T-helper 1 cell treated with Interleukin-12 subunit alpha and Interleukin-12 subunit beta and Interleukin-4 antibody, amounts not matched to agents 30 ng/mL and 1 ng/mL, for 36 hours (primary cell): Measurements from ENCODE around the gene USP36. TPM values are rescaled to one million over a fixed set of nuclear protein-coding genes. Genes with fewer than 3 reads are reported as not detected.
"Not testable (repeated sequence)": the region's sequence is repeated elsewhere in the genome, so short reads cannot be mapped to it uniquely, and the experiment has no call there.

Experiments used
- intact Hi-C: fragments of 100-400 bp; cut with micrococcal nuclease; formaldehyde crosslinking; loops from one replicate; pipeline ENCODE4 v1.15.1; 2024
- total RNA-seq: library from RNA; stranded (reverse); gene quantifications from 2 replicates; pipeline ENCODE4 v1.2.3, GENCODE V29; 2022

Gene USP36
- total RNA-seq, 1 donor from 2014 or later, result 110 TPM

GRCh38 chr17:78873519-78874340 is 33.1 kb upstream of the USP36 start:
- intact Hi-C loops, result no loop called here

DNA sequence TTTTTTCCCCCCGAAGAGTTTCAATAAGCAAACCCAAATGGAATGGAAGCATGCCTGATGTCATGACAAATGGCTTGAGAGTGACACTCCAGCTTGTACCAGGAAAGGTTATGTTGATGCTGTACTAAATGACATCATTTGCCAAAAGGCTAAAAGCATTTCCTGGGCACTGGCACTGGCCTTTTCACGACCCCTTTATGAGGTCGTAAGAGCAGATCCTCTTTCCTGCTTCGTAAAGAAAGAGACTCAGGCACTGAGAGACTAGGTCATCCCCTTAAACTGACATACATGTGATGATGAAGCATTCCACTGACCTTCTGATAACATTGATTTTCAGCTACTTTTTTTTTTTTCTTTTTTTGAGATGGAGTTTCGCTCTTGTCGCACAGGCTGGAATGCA is 31.9 kb upstream of the USP36 start:
- intact Hi-C loops, result no loop called here

DNA sequence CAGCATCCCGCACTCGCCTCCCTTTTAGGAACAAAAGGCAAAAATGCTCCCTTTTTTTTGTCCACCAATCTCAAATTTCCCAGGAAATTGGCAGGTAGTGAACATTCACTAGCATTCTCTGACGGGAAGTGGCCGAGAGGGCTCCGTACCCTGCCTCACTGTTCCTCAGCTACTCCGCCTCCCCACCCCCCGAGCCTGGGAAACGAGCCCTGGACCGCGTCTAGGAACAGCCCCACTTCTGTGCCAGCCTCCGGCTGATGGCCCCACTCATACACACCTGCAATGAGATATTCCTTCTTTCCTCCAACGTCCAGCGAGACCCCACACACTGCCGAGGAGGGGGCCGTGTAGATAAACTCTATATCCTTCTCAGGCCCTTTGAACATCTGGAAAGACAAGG is 30.0 kb upstream of the USP36 start:
- intact Hi-C loops, result no loop called here

- intact Hi-C loops, result no loop called here
These were observed 27.8 kb upstream of the USP36 start for GRCh38 chr17:78868391-78868790.

GRCh38 chr17:78867046-78867445 is 26.4 kb upstream of the USP36 start:
- intact Hi-C loops, result not testable (repeated sequence)

DNA sequence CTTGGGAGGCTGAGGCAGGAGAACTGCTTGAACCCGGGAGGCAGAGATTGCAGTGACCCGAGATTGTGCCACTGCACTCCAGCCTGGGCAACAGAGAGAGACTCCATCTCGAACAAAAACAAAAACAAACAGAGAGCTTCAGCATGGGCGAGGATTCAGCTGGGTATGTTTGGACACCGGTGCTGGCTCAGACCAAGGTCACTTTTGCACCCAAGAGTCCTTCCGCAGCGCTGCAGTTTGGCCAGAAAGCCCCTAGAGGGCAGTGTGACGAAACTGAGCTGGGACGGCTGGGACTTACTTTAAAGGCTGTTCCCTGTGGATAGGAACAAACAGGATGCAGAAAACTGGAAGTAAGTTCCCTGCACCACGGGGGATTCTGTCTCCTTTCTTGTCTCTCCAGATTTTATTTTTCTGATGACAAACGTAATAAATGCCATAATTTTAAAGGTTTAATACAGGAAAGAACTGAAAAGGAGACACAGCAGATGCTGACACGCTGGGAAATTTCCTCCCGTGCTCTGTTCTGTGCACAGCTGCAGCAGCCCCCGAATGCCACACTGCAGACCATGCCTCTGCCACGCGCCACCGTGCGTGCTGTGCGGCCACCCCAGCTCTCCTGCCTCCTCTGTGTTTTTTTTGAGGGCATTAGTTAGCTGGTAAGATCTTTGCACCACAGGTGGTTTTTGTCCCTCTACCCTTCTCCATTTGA is 25.2 kb upstream of the USP36 start:
- intact Hi-C loops, result loop anchor here (1.0 kb wide), 3 partner anchors 59 to 369 kb away; partner anchors contain the start of gene TIMP2

DNA sequence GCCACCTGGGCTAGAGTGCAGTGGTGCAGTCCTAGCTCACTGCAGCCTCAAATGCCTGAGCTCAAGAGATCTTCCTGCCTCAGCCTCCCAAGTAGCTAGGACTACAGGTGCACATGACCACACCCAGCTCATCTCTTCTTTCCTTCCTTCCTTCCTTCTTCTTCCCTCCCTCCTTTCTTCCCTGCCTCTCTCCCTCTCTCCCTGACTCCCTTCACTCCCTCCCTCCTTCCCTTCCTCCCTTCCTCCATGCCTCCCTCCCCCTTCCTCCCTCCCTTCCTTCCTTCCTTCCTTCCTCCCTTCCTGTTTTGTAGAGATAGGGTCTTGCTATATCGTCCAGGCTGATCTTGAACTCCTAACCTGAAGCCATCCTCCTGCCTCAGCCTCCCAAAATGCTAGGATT is 23.5 kb upstream of the USP36 start:
- intact Hi-C loops, result no loop called here

DNA sequence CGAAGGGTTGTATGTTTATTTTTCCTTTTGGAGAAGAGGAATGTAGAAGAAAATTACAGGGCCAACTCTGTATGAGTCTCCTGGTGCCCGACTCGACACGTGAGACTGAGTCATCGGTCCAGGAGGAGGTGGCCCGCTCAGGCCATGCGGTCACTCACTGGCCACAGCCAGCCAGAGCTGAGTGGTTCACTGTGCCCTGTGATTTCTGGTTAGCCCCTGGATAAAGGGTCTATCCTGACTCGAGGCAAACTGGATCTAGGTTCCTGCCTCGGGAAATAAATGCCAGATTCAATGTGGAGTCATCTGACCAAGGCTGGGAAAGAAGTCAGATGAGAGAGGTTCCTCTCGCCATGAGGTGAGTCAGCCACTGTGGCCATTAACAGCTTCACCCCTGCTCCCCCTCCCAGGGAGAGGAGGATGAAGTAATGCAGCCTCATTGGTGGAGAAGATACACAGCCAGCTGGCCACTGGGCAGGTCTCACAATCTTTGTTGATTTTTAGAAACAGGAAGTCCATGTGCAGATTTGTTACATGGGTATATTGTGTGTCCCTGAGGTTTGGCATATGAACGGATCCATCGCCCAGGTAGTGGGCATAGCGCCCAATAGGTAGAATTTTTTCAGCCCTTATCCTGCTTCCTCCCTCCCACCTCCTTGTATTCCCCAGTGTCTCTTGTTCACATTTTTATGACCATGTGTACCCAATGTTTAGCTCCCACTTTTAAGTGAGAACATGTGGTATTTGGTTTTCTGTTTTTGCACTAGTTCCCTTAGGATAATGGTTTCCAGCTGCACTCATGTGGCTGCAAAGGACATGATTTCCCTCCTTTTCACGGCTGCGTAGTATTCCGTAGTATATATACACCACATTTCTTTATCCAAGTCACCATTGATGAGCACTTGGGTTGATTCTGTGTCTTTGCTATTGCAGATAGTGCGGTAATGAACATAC is 21.7 kb upstream of the USP36 start:
- intact Hi-C loops, result no loop called here

- intact Hi-C loops, result no loop called here
These were observed 20.6 kb upstream of the USP36 start for GRCh38 chr17:78861229-78861628.

DNA sequence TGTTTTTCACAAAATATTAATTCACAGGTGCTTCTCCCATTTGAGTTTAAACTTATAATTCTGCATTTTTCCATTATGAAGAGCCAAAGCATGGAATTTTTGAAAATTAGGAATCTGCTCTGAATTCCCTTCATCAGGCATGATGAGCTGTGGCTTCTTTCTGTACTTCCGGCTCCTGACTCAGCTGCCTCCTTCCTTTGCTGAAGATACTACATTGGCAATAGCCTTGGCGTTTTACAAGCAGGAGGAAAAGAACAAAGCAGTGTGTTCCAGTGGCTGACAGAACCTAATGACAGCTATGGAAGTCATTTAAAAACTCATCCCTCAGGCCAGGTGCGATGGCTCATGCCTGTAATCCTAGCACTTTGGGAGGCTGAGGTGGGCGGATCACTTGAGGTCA is 18.4 kb upstream of the USP36 start:
- intact Hi-C loops, result no loop called here

DNA sequence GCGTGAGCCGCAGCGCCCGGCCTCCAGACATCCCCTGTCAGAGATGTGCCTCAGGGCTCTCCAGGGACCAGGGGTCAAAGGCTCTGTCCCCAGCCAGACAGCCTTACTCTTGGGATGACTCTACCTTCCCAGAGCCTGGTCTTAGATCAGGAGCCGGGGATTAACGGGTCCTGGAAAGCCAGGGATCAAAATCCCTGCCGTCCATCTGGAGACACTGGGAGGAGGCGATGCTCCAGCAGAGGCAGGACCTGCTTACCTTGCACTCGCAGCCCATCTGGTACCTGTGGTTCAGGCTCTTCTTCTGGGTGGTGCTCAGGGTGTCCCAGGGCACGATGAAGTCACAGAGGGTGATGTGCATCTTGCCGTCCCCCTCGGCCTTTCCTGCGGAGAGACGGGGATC is 16.7 kb upstream of the USP36 start:
- intact Hi-C loops, result no loop called here

DNA sequence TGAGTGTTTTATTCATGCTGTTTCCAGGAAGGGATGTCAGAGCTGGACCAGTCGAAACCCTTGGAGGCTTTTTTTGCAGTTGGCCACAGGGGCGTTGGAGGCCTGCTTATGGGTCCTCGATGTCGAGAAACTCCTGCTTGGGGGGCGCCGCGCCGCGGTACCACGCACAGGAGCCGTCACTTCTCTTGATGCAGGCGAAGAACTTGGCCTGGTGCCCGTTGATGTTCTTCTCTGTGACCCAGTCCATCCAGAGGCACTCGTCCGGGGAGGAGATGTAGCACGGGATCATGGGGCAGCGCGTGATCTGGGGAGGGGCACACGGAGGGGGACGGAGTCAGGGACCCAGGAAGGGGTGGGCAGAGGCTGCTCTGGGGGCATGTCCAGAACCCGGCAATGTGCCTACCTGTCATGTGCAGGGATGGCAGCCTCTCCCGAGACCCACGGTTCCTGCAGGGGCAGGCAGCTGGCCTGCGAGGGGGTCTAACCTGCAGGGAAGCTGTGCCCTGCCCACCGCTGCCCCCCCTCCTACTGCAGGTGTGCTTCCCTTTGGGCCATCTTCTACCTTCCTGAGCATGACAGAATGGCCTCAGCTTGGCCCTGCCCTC is 15.0 kb upstream of the USP36 start:
- intact Hi-C loops, result no loop called here

DNA sequence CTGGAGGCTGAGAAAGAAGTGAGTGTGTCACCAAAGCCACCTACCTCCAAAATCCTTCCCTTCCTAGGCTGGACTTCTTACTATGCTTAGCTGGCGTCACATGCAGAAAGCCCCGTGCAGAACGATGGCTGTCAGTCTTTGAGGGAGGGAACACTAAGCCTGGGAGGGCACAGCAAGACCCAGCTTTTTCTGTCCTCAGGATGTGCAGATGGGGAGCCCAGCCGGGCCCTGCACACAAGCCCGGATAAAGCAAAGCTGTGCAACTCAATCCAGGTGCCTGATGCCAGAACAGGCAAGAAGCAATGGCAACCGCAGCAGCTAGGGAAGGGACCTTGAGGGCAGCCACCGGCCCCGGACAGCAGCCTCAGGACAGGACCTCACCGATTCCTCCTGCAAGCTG is 13.9 kb upstream of the USP36 start:
- intact Hi-C loops, result no loop called here

- intact Hi-C loops, result no loop called here
These were observed 13.3 kb upstream of the USP36 start for GRCh38 chr17:78853926-78854394.

- intact Hi-C loops, result no loop called here
These were observed 12.1 kb upstream of the USP36 start for GRCh38 chr17:78852709-78853121.

GRCh38 chr17:78849026-78849425 is 8.4 kb upstream of the USP36 start:
- intact Hi-C loops, result no loop called here

DNA sequence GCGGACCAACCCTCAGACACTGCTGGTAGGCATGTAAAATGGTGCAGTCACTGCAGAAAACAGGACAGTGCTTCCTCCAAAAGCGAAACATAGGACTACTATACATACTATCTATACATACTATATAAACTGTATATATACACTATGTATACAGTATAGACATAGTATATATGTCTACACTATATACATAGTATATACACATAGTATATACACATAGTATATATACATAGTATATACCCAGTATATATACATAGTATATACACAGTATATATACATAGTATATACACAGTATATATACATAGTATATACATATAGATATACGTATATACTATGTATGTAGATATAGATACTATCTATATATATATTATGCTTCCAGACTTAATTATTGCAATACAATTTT is 6.4 kb upstream of the USP36 start:
- intact Hi-C loops, result no loop called here

- intact Hi-C loops, result loop anchor here (5.0 kb wide), 1 partner anchor 37 kb away; no protein-coding TSS in a partner anchor
These were observed 3.8 kb upstream of the USP36 start for GRCh38 chr17:78844301-78845005.

DNA sequence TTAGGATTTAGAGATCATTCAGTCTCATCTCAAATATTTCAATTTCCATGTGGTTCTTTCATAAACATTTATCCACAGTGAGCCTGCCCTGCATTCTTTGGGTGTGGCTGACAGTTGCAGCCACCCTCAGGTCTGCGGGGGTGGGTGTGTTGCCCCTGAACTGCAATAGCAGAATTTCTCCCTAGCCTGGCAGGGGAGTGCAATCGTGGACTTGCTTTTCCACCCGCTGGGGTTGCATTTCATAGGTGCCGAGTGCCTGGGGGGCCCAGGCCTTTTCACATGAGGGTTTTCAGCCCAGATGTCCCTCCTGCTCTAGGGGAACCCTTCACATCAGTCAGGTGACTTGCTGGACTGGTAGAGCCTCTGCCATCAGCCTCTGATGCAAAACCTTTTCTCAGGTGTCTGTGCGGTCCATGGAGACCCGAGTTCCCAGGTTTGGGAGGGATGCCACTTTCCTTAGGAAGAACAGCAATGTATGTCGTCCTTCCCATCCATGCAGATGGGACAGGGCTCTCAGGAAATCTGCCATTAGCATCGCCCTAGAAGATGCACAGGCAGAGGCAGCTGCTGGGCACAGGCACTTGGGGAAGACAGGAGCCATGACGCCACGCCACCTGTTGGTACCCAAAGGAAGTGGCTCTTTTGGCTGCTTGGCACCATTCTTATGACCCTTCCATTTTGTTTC is 2.4 kb upstream of the USP36 start:
- intact Hi-C loops, result loop anchor here (1.0 to 5.0 kb wide), 4 partner anchors 36 to 398 kb away; no protein-coding TSS in a partner anchor

DNA sequence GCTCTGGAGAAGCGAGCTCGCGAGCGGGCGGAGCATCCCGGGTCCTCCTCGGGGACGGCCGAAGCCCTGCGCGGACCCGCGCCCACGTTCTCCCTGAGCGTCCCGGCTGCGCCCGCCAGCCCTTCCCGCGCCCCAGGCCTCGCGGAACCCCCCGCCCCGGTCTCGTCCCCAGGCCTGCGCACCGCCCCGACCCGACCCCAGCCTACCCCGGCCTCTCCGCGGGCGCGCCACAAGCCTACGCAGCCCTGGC is 159 bp downstream of the USP36 start:
- intact Hi-C loops, result loop anchor here (1.0 to 5.0 kb wide), 3 partner anchors 33 to 480 kb away; partner anchors contain the start of genes CYTH1 and SOCS3
